Posterior vena cava (tissue), 2 donors: ENCODE data around the gene TAPBPL. TPM values are rescaled to one million over a fixed set of nuclear protein-coding genes. Genes with fewer than 3 reads are reported as not detected.

Experiments
- DNase-seq: peaks from one replicate; pipeline ENCODE4 v3.0.0-alpha.2; 2020; ENCODE audit warnings: low spot score
- intact Hi-C, 2 donors: fragments of 100-400 bp; cut with DNase I; formaldehyde crosslinking; loops; one replicate each; pipeline versions ENCODE4 v1.14.1 to v1.14.2; 2022 to 2023
- total RNA-seq, 2 donors: library from RNA; stranded (reverse); fragmentation: NEBNext Ultra II Directional; extraction: Animal tissue kit (Norgen Biotek cat#: 25700); gene quantifications; one replicate each; pipeline ENCODE4 v1.2.1, GENCODE V29; 2021
- donor health status: DM: yes; HTN: yes; CAD: no.
- donor health status: DM: yes; HTN: yes; CAD: no.

TAPBPL gene
- total RNA-seq, 2 donors from 2014 or later, result 15.3 to 20.6 TPM

DNA sequence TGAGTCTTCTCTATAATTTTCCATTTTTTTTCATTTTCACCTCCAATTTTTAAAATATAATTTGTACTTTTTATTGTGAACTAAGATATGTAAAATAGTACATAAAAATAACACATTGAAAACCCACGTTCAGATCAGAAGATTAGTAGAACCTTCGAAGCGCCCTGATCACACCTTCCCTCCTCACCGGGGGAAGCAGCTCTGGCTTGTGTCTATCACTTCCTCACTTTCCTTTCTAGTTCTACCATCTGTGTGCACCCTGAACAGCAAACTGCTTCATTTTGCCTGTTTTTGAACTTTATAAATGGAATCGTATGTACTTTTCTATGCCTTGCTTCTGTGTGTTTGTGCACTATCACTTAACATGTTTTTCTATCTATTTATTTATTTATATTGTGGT, 18.9 kb upstream of the TAPBPL start:
- intact Hi-C loops, result no loop called here
- DNase-seq, result no peak

DNA sequence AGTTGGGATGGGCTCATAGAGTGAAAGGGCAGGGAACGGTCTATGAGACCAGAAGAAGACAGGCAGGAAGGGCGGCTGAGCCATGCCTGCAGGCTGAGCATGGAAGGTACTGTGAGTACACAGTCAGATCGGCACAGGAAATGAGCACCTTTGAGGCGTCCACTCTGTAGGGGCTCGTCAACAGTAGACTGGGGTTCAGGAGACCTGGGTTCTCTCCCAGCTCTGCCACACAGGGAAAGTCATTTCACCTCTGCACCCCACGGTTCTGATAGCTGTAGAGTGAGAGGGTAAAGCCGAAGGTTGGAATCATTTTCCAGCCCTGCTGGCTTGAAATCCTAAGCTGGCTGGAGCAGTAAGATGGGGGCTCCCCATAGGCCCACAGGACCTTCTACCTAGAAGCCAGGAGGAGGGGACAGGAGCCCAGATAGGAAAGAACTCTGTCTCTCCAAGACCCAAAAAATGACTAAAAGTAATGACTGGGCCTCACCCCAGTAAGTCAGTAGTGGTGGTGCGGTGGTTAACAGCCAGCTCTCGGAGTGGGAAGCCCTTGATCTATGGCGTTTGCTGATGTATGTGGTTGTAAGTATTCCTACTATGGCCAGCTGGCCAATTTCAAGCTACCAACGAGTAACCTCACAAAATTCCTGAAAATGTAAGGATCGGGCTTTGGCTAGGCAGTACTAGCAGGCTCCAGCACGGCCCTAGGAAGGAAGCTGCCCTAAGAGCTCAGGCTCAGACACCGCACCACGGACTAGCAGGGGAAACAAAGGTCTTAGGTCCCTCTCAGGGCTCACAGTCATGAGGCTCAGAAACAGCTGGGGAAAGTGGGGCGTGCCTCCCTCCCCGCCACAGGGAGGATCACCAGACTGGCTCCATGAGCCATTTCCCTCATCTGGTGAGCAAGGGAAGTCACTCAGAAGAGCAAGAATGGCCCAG, 17.4 kb upstream of the TAPBPL start:
- DNase-seq, result no peak
- intact Hi-C loops, result no loop called here

DNA sequence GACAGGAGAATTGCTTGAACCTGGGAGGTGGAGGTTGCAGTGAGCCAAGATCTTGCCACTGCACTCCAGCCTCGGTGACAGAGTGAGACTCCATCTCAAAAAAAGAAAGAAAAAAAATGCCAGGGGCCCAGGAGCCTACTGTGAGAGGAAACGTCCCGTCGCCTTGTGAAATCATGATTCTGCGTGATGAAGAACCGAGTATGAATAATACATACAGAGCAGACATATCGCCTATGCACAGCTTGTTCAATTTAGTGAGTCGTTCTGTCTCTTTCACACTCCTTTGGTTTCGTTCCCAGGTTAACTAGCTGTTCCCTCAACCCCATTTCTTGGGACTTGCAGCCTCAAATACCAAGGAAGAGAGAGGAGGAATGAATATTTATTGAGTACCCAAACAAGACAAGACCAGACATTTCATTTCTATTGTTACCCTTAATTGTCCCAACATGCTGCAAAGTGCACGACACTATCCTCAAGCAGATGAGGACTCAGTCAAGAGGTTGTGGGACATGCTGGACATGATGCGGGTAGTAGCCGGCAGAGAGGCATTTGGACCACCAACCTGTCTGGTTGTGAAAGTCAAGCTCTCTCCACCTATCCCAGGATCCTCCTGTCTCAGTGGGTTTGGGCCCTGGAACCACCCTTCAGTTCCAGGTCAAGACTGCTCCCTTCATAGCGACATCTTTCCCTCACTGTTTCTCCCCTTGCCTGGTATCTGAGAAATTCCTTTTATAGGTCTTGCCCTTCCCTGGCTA, 15.7 kb upstream of the TAPBPL start:
- intact Hi-C loops, result no loop called here
- DNase-seq, result no peak

DNA sequence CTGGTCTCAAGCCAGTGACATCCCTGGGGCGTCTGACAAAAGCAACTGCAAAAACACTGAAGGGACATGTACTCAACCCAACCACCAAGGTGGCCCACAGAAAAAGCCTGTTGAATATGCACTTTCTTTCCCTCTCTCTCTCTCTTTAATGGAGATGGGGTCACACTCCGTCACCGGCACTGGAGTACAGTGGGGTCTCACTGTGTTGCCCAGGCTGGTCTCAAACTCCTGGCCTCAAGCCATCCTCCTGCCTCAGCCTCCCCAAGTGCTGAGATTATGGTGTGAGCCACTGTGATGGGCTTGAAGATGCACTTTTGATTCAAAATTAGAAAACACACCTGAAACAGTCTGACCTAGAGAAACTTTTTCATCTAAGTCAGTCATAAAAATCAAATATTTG, 14.3 kb upstream of the TAPBPL start:
- intact Hi-C loops, result no loop called here
- peak; percentile 42 for DNase-seq

DNA sequence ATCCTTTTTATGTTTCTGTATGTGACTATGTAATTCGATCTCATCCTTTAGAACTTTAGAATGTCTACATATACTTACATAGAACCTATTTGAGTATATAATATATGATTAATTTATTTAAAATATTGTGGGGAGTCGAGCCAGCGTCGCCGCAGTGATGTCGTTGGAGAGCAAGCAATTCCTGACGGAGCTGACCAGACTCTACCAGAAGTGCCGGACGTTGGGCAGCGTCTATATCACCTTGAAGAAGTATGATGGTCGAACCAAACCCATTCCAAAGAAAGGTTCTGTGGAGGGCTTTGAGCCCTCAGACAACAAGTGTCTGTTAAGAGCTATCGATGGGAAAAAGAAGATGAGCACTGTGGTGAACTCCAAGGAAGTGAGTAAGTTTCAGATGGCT, 13.5 kb upstream of the TAPBPL start:
- peak; percentile 59 for DNase-seq
- intact Hi-C loops, result no loop called here

DNA sequence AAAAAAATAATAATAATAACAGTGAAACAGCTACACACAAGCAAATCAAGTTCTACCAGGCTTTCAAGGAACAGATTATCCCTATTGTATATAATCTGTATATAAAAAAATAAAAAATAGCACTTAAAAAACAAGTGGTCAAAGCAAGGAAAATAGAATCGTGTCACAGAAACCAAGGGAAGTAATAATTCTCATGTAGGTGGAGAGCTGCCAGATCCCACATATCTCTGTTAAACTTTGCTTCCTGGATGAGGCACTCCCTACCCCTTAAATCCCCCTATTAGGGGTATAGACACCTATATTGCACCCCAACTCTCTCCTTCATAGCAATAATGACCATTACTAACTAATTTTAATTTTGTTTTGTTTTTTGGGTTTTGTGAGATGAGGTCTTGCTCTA, 11.5 kb upstream of the TAPBPL start:
- DNase-seq, result no peak
- intact Hi-C loops, result no loop called here

DNA sequence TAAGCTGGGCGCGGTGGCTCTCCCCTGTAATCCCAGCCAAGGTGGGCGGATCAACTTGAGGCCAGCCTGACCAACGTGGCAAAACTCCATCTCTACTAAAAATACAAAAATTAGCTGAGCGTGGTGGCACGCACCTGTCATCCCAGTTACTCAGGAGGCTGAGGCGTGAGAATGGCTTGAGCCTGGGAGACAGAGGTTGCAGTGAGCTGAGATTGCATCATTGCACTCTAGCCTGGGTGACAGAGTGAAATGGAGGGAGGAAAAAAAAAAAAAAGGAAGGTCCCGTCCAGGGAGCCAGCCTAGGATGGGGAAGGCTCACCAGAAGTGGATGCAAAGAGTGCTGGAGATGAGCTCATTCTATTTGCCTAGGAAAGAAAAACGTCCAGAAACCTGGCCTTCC, 9.0 kb upstream of the TAPBPL start:
- no peak for DNase-seq
- intact Hi-C loops, result no loop called here

DNA sequence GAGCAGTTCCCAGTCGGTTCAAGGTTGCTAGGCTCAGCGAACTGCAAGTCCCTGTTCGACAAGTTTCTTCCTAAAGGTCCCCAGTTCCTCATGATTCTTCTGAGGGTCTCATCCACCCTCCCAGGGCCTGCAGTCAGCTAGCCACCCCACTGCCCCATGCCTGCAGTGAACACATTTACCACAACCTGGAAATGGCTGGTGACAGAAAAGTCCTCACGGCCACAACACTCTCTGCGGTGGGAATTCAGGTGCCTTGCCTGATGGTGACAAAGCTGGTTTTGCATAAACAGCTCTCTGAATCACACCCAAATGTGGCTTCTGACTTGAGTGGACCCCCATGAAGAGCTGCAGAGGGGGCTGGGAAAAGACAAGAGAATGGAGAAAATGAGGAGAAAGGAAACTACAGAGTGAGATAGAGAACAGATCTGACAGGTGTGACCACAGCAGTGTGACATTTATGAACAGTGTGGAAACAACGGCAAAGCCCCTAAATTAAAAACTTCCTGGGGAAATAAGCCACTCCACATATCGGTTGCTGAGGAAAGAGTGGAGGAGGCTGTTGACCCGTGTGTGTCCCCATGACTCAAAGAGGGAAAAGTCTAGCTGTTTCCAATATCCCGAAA, 8.4 kb upstream of the TAPBPL start:
- intact Hi-C loops, result no loop called here
- peak; percentile 30 for DNase-seq

DNA sequence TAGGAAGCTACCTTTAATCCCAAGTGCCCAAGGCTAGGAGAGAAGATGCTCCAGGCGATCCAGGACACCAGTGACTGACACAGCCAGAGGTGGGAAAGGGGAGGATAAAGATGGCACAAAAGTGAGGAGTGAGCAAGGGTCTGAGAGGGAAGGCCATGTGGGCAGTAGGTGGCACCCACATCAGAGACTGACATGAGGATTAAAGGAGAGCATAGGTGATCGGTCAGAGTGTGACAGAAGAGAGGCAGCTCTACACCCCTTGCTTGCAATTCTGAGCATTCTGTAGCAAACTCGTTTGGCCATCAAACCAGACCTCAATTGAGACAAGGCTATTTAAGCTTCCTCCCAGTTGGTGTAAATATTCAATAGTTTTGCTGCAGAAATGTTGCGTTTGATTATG, 7.8 kb upstream of the TAPBPL start:
- DNase-seq, result no peak
- intact Hi-C loops, result no loop called here

DNA sequence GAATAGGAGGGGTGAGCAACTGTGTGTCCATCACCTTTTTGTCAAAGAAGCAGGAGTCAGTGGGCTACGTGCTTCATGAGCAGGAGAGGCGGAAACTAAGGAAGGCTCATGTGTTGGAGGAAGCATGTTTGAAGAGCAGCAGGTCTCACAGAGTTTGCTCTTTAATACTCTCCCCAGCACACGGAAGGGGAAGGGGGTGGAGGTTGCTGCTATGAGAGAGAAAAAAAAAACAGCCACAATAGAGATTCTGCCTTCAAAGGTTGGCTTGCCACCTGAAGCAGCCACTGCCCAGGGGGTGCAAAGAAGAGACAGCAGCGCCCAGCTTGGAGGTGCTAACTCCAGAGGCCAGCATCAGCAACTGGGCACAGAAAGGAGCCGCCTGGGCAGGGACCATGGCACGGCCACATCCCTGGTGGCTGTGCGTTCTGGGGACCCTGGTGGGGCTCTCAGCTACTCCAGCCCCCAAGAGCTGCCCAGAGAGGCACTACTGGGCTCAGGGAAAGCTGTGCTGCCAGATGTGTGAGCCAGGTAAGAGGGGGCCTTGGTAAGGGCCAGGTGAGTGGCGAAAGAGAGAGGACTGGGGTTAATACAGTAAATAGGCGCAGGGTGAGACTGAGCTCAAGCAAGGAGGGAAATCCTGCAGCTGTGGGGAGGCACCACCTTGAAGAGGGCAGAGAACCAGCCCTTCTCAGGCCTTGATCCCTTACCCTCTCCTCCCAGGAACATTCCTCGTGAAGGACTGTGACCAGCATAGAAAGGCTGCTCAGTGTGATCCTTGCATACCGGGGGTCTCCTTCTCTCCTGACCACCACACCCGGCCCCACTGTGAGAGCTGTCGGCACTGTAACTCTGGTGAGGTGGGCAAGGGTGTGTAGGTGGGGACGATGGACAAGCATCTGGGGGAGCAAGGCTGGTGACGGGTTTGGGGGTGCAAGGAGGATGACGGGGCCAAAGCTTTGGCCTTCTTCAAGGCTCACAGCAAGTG, 6.8 kb upstream of the TAPBPL start, which contains the start of gene CD27:
Gene CD27 (plus strand): TSS at position 252 of the 985 bp plus-strand sequence. CDS start 141 bp downstream, at position 393.
- peak; percentile 62 for DNase-seq
- intact Hi-C loops, result no loop called here

DNA sequence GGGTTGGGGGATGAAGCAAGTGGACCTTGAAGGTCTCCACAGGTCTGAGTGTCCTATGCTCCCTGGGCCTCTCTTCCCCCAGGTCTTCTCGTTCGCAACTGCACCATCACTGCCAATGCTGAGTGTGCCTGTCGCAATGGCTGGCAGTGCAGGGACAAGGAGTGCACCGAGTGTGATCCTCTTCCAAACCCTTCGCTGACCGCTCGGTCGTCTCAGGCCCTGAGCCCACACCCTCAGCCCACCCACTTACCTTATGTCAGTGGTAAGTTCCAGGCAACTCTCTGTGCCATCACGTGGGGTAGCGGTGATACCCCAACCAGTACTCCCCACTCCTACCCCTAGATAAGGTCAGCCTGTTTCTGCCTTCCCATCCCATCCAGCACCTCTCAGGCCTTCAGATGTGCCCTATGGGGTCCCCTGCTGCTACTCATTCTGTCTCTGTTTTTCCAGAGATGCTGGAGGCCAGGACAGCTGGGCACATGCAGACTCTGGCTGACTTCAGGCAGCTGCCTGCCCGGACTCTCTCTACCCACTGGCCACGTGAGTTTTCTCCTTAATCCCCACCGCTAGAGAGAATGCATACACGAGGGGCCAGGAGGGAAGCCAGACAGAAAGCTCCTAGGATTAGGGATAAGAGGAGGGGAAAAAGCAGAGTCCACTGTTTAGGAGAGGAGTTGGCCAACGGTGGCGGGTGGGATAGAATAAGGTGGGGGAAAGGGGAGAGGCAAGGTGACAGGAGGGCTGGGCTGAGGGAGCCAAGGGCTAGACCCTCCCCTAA, 1.6 kb upstream of the TAPBPL start:
- DNase-seq, result peak; percentile 59
- intact Hi-C loops, result no loop called here

DNA sequence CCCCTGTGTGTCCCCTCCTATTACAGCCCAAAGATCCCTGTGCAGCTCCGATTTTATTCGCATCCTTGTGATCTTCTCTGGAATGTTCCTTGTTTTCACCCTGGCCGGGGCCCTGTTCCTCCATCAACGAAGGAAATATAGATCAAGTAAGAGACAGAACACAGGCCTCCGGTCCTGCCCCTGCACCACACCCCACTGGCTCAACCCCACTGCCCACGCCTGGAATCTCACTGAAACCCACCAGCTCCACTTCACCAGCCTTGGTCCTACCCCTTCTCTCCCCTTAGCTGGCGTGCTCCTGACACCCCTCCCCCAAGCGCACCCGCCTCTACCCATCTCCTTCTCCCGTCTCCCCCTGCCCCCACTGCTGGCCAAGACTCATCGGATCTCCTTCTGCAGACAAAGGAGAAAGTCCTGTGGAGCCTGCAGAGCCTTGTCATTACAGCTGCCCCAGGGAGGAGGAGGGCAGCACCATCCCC, 934 bp upstream of the TAPBPL start:
- intact Hi-C loops, result no loop called here
- DNase-seq, result no peak

DNA sequence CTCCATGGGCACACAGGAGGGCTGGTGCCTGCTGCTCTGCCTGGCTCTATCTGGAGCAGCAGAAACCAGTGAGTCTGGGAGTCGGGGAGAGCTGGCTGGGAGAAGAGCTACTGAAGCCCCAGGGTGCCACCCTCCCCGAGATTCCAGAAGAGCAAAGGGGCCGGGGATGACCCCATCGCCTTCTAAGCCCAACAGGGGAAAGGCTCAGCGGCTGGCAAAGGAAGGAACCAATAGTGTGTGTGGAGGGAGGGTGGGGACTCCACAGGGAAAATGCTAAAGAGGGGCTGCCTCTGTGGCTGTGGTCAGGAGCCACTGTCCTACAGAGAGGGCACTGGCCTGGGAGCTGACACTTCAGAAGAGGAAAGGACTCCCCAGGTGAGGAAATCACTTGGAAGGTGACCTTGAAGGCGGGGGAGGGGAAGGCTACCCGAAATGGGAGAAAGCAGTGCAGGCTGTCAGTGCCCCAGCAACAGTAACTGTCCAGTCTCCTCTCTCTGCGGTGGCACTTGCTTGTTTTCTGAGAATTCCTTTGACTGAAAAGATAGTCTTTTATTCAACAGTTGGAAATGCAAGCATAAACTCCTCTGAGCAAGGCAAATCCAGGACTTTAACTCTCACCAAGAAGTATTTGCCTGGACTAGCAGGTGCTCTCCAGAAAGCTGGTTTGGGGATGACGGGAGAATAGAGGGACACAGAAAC, 552 bp downstream of the TAPBPL start:
- intact Hi-C loops, result no loop called here

DNA sequence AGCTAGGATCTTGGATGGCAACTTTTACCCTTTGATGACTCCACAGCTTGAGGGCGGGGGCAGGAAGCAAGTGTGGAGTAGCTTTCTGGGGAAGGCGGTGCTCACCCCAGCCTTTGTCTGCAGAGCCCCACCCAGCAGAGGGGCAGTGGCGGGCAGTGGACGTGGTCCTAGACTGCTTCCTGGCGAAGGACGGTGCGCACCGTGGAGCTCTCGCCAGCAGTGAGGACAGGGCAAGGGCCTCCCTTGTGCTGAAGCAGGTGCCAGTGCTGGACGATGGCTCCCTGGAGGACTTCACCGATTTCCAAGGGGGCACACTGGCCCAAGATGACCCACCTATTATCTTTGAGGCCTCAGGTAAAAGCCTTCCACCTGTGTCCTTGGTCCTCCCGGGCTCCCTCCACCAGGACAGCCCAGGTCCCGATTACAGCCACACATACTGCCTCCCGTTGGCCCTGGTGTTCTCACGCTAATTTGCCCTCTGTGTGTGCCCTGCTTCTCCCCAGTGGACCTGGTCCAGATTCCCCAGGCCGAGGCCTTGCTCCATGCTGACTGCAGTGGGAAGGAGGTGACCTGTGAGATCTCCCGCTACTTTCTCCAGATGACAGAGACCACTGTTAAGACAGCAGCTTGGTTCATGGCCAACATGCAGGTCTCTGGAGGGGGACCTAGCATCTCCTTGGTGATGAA, 1.2 kb downstream of the TAPBPL start:
- DNase-seq, result peak; percentile 83
- intact Hi-C loops, result no loop called here

More for the DNA sequence above, 552 bp downstream of the TAPBPL start:
- DNase-seq, result peak; percentile 63

DNA sequence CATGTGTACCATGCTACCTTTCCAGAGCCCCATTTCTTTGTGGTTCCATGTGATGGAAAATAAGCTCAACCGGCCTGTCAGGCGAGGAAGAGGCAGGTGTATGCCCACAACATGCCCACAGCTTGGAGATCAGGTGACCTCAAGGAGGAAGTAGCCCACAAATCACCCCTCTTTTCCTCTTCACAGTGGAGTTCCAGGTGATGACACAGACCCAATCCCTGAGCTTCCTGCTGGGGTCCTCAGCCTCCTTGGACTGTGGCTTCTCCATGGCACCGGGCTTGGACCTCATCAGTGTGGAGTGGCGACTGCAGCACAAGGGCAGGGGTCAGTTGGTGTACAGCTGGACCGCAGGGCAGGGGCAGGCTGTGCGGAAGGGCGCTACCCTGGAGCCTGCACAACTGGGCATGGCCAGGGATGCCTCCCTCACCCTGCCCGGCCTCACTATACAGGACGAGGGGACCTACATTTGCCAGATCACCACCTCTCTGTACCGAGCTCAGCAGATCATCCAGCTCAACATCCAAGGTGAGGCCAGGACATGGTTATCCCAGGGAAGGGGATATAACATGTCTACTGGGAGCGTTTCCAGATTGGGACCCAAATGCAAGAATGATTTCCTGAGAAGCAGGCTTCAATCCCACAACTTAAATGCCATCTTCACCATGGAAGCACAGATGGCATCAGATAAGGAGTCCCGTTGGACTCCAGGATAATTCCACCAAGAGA, 5.5 kb downstream of the TAPBPL start:
- DNase-seq, result peak; percentile 56
- intact Hi-C loops, result no loop called here
